ENCODE measurements around the gene ANO3. TPM values are rescaled to one million over a fixed set of nuclear protein-coding genes. Genes with fewer than 3 reads are reported as not detected.
A peak's percentile ranks its signal among the peaks of the same experiment; 100 is the strongest.
"Not testable (repeated sequence)": the region's sequence is repeated elsewhere in the genome, so short reads cannot be mapped to it uniquely, and the experiment has no call there.

The ANO3 gene
- total RNA-seq, 8 experiments from 2014 or later = 0.11 to 45.4 (median 0.39) TPM

DNA sequence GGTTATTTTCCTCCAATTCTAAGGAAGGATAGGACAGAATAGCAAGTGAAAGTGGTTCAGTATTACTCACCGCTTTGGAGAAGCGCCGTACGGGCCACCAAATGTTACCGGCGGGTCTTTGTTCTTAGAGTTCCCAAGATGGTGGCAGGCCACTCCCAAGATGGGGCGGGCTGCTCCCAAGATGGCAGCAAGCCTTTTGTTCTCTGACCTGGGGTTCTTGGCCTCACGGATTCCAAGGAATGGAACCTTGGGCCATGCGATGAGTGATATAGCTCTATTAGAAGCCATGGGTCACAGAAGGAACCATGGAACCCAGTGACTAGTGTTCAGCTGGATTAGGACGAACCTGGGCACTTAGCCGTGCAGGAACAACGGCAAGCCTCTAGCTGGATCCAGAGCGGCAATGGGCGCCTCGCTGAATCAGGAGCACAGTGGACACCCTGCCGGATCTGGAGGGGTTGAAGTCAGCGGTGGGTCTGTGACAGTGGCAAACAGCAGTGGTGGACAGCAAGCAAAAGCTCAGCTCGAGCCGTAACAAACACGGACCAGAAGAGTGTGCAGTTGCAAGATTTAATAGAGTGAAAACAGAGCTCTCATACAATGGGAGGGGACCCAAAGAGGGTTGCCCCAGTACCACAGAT is 265.2 kb downstream of the ANO3 start:
- in situ Hi-C loops (cut with MboI; ENCODE audit: low pct_unique_long_range_greater_than_20kb in 2 of 9, low sequenced_read_pairs in 9 of 9, unreplicated experiment in 9 of 9); ATAC-seq (replicated peaks in 6 of 8); H3K4me1 ChIP-seq (replicated peaks in 1 of 2); H3K4me3 ChIP-seq; H3K27ac ChIP-seq: not testable (repeated sequence)
- 78 to 100% (median 94%) methylated on average over 1 to 12 of the region's 20 CpGs; no CpG with 5 or more reads in 1 of the 10 experiments for WGBS, 10 experiments

DNA sequence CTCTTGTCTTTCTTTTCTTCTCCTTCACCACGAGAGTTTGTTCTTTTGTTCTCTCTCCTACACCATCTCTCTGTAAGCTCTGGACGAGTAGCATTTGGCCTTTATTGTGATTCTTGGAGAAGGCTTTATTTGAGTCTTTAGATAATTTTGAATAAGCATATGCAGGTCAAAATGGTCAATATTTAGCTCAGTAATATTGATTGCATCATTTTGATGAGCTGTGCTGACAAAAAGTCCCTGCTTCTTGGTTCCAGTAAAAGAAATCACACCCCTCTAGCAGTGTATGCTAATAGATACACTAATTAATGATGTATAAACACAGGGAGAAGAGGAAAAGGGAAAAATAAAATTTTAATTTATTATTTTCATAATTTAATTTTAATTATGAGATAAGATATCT is 266.0 kb downstream of the ANO3 start:
- no peaks in the 10 kb centered on the region for H3K4me1 ChIP-seq (replicated peaks in 1 of 2)
- ATAC-seq (replicated peaks in 6 of 8) = peak in 1 of 8 experiments; percentile 45
- in situ Hi-C loops (cut with MboI; ENCODE audit: low pct_unique_long_range_greater_than_20kb in 2 of 9, low sequenced_read_pairs in 9 of 9, unreplicated experiment in 9 of 9) = no loop called here
- H3K4me3 ChIP-seq = no peak overlapping the region
- 34 to 100% (median 83%) methylated on average over 1 to 2 of the region's 2 CpGs for WGBS, 10 experiments
- no peak overlapping the region for H3K27ac ChIP-seq

DNA sequence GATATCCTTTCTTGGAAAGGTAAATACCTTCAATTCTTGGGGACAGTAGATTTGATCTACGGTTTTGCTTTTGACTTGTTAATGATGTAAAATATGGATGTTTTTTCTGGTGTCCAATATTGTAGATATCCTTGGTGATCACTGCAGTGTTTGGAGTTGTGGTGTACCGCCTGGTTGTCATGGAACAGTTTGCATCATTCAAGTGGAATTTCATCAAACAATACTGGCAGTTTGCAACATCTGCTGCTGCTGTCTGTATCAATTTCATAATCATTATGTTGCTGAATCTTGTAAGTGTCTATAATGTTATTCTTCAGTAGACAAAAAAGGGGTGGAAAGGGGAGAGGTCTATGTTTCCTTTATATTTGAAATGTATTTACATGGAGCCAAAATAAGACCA is 267.5 kb downstream of the ANO3 start:
- no peak overlapping the region for H3K27ac ChIP-seq
- H3K4me1 ChIP-seq (replicated peaks in 1 of 2) = no peaks in the 10 kb centered on the region
- in situ Hi-C loops (cut with MboI; ENCODE audit: low pct_unique_long_range_greater_than_20kb in 2 of 9, low sequenced_read_pairs in 9 of 9, unreplicated experiment in 9 of 9) = no loop called here
- H3K4me3 ChIP-seq = no peak overlapping the region
- WGBS, 10 experiments = 13 to 100% (median 75%) methylated on average over 1 to 2 of the region's 2 CpGs; no CpG with 5 or more reads in 2 of the 10 experiments
- peak in 3 of 8 experiments; percentile 58 to 94 (median 92) for ATAC-seq (replicated peaks in 6 of 8)

DNA sequence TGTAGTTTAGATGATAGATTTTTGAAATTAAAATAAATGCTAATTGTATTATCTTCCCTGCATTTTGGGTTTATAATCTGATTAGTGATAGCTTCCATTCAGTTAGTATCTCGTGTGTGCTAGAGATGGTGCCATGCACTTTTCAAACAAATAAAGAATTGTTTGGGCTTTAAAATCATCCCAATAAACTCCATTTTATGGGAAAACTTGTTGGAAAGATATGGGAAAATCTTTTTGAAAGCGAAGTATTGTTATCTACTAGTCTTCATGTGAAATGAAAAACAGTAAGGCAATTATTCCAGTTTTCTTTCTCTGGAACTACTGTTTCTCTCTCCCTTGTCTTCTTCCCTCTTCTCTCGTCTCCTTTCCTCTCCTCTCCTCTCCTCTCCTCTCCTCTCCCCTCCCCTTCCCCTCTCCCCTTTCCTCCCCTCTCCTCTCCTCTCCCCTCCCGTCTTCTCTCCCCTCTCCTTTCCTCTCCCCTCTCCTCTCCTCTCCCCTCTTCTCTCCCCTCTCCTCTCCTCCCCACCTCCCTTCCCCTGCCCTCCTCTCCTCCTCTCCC is 268.0 kb downstream of the ANO3 start:
- no peak overlapping the region for H3K4me3 ChIP-seq
- no peak overlapping the region for H3K27ac ChIP-seq
- WGBS, 10 experiments = 27 to 86% (median 67%) methylated on average over 1 to 2 of the region's 4 CpGs; no CpG with 5 or more reads in 1 of the 10 experiments
- in situ Hi-C loops (cut with MboI; ENCODE audit: low pct_unique_long_range_greater_than_20kb in 2 of 9, low sequenced_read_pairs in 9 of 9, unreplicated experiment in 9 of 9) = no loop called here
- ATAC-seq (replicated peaks in 6 of 8) = no peak
- H3K4me1 ChIP-seq (replicated peaks in 1 of 2) = no peaks in the 10 kb centered on the region

DNA sequence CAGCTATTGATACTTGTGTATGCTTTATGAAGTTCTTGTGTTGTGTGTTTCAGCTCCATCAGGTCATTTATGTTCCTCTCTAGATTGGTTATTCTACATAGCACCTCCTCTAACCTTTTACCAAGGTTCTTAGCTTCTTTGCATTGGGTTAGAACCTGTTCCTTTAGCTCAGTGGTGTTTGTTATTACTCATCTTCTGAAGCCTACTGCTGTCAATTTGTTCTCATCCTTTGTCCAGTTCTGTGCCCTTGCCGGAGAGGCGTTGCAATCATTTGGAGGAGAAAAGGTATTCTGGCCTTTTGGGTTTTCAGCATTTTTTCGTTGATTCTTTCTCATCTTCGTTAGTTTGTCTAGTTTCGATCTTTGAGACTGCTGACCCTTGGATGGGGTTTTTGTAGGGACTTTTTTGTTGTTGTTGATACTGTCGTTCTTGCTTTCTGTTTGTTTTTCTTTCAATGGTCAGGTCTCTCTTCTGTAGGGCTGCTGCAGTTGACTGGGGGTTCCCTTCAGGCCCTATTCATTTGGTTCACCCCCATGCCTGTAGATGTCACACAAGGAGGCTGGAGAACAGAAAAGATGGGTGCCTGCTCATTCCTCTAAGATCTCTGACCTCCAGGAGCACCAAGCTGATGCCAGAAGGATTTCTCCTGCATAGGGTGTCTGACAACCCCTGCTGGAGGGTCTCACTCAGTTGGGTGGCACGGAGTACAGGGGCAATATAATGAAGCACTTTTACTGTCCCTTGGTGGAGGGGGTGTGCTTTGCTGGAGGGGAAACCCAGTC is 276.0 kb downstream of the ANO3 start:
- in situ Hi-C loops (cut with MboI; ENCODE audit: low pct_unique_long_range_greater_than_20kb in 2 of 9, low sequenced_read_pairs in 9 of 9, unreplicated experiment in 9 of 9) = no loop called here
- H3K4me1 ChIP-seq (replicated peaks in 1 of 2) = no peaks in the 10 kb centered on the region
- 40 to 100% (median 82%) methylated on average over 1 to 7 of the region's 7 CpGs for WGBS, 10 experiments
- ATAC-seq (replicated peaks in 6 of 8) = no peak
- no peak overlapping the region for H3K27ac ChIP-seq
- H3K4me3 ChIP-seq = no peak overlapping the region

DNA sequence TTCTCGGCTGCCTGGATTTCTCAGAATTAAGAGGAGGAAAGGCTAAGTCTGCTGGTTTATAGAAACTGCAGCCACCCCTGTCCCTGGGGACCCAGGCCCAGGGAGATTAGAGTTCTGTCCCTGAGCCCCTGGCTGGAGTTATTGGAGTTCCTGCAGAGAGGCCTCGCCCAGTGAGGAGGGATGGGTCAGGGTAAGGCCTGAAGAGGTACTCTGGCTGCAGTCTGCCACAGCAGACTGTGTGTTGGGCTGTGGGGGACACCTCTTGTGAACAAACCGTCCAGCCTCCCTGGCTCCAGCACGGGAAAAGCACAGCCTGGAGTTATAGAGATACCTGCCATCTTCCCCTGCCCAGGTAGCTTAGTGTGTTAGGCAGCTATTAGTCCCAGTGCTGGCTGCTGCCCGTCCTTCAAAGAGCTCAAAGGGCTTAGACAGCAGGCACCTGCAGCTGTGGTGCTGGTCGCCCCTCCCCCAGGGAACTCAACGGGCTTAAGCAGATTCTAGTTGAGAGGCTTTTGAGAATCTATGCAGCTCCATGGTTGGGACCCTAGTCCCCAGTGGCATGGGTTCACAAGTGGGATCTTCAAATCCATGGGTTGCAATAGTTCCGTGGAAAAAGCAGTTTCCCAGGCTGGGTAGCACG is 276.7 kb downstream of the ANO3 start:
- Histone ChIP-seq H3K4me1 (replicated peaks in 1 of 2) (no peaks in the 10 kb centered on the region), H3K27ac (no peak overlapping the region), H3K4me3 (no peak overlapping the region)
- in situ Hi-C loops (cut with MboI; ENCODE audit: low pct_unique_long_range_greater_than_20kb in 2 of 9, low sequenced_read_pairs in 9 of 9, unreplicated experiment in 9 of 9) = no loop called here
- ATAC-seq (replicated peaks in 6 of 8) = no peak
- 42 to 100% (median 82%) methylated on average over 1 to 7 of the region's 9 CpGs; no CpG with 5 or more reads in 6 of the 10 experiments for WGBS, 10 experiments

DNA sequence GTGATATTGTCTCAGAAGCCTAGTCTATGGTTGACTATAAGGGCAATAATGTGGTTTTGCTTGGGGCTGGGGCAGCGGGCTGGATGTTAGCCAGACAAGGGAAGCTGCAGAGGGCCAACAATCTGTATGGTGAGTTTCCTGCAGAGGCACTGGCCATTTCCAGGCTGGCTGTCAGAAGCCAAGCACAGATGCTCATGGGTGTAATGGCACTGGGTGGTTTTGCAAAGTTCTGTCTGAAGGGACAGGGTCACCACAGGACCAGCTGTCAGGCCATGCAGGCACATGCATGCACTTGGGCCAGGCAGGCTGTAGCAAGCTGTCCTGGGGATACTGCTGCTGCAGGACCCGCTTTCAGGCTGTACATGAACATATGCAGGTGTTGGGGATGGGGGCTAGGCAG is 281.8 kb downstream of the ANO3 start:
- Histone ChIP-seq H3K4me1 (replicated peaks in 1 of 2) (no peaks in the 10 kb centered on the region), H3K27ac (no peak overlapping the region), H3K4me3 (no peak overlapping the region)
- ATAC-seq (replicated peaks in 6 of 8) = no peak
- in situ Hi-C loops (cut with MboI; ENCODE audit: low pct_unique_long_range_greater_than_20kb in 2 of 9, low sequenced_read_pairs in 9 of 9, unreplicated experiment in 9 of 9) = no loop called here
- WGBS, 10 experiments = 61 to 92% (median 91%) methylated on average over 2 of the region's 2 CpGs; no CpG with 5 or more reads in 7 of the 10 experiments

DNA sequence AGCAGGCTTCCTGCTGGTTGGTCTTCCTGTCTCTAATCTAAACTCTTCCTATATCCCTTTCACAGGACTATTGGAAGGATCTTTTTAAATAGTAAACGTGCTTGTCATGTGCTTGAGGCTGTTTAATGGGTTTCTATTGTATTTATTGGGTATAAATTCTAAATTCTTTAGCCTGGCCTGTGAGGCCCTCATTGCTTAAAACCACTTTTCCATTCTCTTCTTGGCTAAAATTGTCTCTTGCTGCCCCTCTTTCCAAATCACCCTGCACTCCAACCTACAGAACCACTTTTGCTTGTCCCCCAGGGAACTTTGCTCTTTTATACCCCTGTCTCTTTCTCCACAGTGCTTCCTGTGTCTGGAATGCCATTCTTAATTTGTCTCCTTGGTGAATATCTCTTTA is 286.5 kb downstream of the ANO3 start:
- WGBS, 10 experiments = 0 to 75% (median 22%) methylated on average over 1 of the region's 1 CpG; no CpG with 5 or more reads in 1 of the 10 experiments
- H3K4me1 ChIP-seq (replicated peaks in 1 of 2) = no peaks in the 10 kb centered on the region
- in situ Hi-C loops (cut with MboI; ENCODE audit: low pct_unique_long_range_greater_than_20kb in 2 of 9, low sequenced_read_pairs in 9 of 9, unreplicated experiment in 9 of 9) = no loop called here
- H3K27ac ChIP-seq = no peak overlapping the region
- no peak overlapping the region for H3K4me3 ChIP-seq
- no peak for ATAC-seq (replicated peaks in 6 of 8)

DNA sequence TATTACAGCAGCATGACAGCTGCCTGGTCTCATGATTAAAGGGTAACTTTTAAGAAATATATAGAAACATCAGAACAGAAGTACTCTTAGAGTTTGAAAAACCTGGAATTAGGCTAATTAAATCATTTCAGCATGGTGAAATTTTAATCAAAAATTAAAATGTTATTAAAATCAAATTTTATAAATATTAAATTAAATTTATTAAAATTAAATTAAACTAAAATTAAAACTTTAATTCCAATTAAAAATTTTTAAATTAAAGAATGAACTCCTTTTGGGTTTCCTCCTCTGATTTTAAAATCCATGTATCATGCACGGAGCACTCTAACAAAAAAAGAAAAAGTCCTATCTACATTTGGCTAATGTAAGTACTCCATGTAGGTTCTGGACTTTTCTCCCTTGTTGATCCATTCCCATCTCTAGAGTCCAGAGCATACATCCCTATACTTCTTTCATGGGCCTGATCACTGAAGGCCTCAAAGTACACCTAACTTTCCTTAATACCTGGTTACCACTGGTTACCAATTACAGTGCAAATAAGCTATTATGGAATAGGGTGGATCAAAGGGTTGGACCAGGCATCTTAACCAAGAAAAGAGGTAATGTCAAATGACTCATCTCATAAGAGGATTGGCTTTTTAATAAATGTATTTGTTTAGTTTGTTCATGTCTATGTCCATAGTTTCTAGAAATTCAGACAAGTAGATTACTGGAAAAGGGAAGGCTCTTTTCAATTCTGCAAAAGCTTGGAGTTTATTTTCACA is 288.5 kb downstream of the ANO3 start:
- in situ Hi-C loops (cut with MboI; ENCODE audit: low pct_unique_long_range_greater_than_20kb in 2 of 9, low sequenced_read_pairs in 9 of 9, unreplicated experiment in 9 of 9) = no loop called here

DNA sequence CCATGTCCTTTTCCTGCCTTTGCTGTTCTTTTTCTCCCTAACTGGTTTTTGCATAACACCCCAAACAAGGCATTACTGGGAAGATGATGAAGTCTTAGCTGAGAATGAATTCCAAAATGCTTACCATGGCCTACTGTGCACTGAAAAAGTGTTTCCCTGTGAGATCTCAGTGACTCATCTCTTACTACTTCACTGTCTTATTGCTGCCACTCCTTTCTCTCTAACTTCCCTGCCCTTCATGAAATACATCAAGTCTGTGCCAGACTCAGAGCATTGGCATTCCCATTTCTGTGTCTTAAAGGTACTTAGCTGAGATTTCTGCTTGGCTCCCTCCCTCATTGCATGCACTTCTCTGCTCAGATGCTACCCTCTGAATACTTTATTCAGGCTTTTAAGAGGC is 289.2 kb downstream of the ANO3 start:
- H3K27ac ChIP-seq = no peak overlapping the region
- in situ Hi-C loops (cut with MboI; ENCODE audit: low pct_unique_long_range_greater_than_20kb in 2 of 9, low sequenced_read_pairs in 9 of 9, unreplicated experiment in 9 of 9) = no loop called here

More for the DNA sequence above, 288.5 kb downstream of the ANO3 start:
- 80 to 100% (median 93%) methylated on average over 1 of the region's 1 CpG; no CpG with 5 or more reads in 1 of the 10 experiments for WGBS, 10 experiments
- peak in 2 of 8 experiments; percentile 45 to 49 for ATAC-seq (replicated peaks in 6 of 8)
- H3K4me3 ChIP-seq = no peak overlapping the region
- H3K27ac ChIP-seq = no peak overlapping the region
- H3K4me1 ChIP-seq (replicated peaks in 1 of 2) = no peaks in the 10 kb centered on the region

DNA sequence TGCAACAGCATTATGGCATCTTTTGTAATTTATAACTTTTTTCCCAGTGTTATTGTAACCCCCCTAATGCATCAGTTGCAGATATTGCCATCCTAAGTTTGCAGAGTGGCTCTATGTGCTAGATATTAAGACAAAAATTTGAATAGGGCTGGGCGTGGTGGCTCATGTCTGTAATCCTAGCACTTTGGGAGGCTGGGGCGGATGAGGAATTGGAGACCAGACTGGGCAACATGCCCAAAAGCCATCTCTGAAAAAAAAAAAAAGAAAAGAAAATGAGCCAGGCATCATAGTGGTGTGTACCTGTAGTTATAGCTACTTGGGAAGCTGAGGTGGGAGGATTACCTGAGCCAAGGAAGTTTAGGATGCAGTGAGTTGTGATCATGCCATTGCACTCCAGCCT is 290.3 kb downstream of the ANO3 start:
- in situ Hi-C loops (cut with MboI; ENCODE audit: low pct_unique_long_range_greater_than_20kb in 2 of 9, low sequenced_read_pairs in 9 of 9, unreplicated experiment in 9 of 9) = no loop called here
- no peak overlapping the region for H3K27ac ChIP-seq
- 17 to 100% (median 80%) methylated on average over 1 to 2 of the region's 2 CpGs; no CpG with 5 or more reads in 4 of the 10 experiments for WGBS, 10 experiments
- H3K4me3 ChIP-seq = no peak overlapping the region
- H3K4me1 ChIP-seq (replicated peaks in 1 of 2) = no peaks in the 10 kb centered on the region
- peak in 3 of 8 experiments; percentile 32 to 47 (median 44) for ATAC-seq (replicated peaks in 6 of 8)

More for the DNA sequence above, 289.2 kb downstream of the ANO3 start:
- ATAC-seq (replicated peaks in 6 of 8) = peak in 5 of 8 experiments; percentile 35 to 97 (median 63)
- Histone ChIP-seq H3K4me3 (no peak overlapping the region), H3K4me1 (replicated peaks in 1 of 2) (no peaks in the 10 kb centered on the region)

DNA sequence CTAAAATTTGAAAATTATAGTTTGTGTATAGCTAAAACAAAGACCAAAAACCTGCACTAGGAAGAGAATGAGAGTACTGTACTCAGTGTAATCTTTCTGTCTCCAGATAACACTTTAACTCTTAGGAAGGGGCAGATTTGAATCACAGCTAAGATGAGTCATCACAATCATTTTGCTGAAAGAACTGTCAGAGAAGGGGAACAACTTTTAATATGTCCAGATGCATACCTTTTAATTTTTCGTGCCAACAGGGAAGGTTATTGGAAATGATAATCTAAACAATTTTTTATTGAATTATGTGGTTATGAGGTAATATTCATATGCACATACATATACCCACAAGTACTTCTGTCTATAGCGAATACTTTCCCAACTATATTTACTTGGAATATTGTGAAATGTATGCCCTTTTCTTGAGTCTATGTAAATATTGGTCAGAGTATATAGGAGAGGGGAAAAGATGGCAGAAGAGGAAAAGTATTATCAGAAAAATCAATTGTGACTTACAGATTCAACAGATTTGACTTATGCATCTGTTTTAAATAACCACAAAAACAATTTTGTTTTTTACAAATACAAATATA is 291.2 kb downstream of the ANO3 start:
- WGBS, 10 experiments = 14 to 100% (median 42%) methylated on average over 1 to 2 of the region's 2 CpGs; no CpG with 5 or more reads in 4 of the 10 experiments
- Histone ChIP-seq H3K4me1 (replicated peaks in 1 of 2) (no peaks in the 10 kb centered on the region), H3K4me3 (no peak overlapping the region), H3K27ac (no peak overlapping the region)
- ATAC-seq (replicated peaks in 6 of 8) = peak in 4 of 8 experiments; percentile 8 to 59 (median 37)
- in situ Hi-C loops (cut with MboI; ENCODE audit: low pct_unique_long_range_greater_than_20kb in 2 of 9, low sequenced_read_pairs in 9 of 9, unreplicated experiment in 9 of 9) = no loop called here
